UCSD-AML1 (cell line): ENCODE measurements around the gene CIROP.
A peak's percentile ranks its signal among the peaks of the same experiment; 100 is the strongest.

ENCODE experiments used
- DNase-seq: peaks from one replicate; lab custom pipeline; 2025; ENCODE audit not compliant: unreplicated experiment; lab: John Stamatoyannopoulos, UW

The CIROP gene

GRCh38 chr14:23104591-23105347 lies at the start of gene CIROP:
CIROP (minus strand) TSS chr14:23104989; CDS start chr14:23104920, 69 bp downstream.
- no peak for DNase-seq

GRCh38 chr14:23153851-23154796 lies 49.3 kb upstream of the CIROP start:
- DNase-seq = peak; percentile 59

DNA sequence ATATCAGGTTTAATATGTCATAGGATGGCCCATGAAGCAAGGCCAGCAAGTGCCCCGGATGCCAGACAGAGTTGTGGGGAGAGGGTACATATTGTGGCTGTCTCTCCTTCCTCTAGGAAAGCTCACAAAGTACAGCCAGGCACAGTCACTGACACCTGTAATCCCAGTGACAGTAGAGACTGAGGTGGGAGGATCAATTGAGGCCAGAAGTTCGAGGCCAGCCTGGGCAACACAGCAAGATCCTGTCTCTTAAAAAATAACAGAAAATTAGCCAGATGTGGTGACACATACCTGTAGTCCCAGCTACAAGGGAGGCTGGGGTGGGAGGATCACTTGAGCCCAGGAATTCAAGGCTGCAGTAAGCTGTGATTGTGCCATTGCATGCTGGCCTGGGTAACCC lies 46.6 kb upstream of the CIROP start:
- DNase-seq = no peak

- no peak for DNase-seq
Observed at GRCh38 chr14:23149745-23150144, 45.0 kb upstream of the CIROP start.

GRCh38 chr14:23148591-23149249 lies 43.9 kb upstream of the CIROP start:
- no peak for DNase-seq

DNA sequence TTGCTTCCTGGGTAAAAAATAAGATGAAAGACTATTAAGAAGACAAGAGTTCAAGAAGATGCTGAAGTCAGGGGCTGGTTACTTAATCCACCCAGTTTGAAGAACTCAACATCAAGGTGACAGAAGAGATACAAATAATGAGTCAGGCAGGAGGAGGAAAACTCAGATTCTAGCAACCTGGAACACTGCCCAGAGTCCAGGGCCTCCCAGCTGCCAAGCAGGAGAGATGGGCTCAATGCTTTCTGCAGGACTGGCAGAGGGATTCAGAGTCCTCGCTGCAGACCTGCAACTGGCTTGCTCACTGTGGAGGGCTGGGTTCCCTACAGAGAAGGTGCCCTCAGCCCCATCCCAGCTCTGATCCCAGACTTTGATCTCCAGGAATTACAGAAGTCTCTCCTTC lies 42.9 kb upstream of the CIROP start:
- no peak for DNase-seq

DNA sequence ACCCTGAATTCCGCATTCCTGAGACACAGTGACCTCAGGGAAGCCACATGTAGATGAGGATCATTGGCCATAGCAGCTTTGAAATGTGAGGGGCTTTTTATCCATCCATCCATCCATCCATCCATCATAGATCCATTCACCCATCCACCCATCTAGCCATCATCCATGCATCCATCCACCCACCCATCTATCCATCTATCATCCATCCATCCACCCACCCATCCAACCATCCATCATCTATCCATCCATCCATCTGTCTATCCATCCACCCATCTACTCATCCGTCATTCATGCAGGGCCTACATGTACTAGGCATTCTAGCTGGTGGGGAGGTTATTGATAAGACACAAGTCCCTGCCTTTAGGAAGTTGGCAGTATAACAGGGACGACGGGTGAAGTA lies 42.2 kb upstream of the CIROP start:
- no peak for DNase-seq

GRCh38 chr14:23146351-23146910 lies 41.6 kb upstream of the CIROP start:
- DNase-seq = no peak

DNA sequence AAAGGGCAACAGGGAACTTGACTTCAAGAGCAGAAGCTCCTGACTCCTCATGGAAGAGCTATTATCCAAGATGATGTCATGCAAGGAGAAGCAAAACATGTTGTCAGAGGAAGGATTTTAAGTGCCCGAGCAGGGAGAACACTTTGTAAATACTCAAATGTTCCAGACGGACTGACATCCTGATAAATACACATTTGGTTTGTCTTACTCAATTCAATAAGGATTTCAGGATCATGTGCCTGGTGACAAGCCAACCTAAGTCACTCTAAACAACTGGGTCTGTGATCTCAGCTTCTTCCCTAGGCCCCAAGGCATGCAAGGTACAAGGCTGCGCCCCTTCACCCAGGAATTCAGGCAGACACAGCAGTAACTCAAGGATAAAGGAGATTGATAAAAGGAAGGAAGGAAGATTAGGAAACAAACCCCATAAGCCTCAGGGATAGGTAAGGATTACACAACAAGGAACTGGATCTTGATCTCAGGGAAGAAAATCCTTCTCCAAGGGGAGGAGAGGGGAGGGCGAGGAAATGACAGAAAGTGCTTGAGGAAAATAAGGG lies 41.1 kb upstream of the CIROP start:
- no peak for DNase-seq

DNA sequence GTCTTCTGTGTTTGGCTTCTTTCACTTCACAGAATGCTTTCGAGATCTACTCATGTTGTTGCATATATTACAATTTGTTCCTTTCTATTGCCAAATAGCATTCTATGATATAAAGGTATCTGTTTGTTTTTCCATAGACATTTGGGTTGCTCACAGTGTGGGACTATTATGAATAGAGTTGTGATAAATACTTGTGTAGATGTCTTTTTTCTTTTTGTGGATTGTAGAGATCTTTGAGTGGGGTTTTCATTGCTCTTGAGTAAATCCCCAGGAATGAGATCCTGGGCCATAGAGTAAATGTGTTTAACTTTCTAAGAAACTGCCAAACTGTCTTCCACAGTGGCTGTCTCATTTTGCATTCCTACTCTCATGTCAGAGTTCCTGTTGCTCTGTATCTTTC lies 39.1 kb upstream of the CIROP start:
- DNase-seq = no peak

GRCh38 chr14:23142826-23143225 lies 38.0 kb upstream of the CIROP start:
- DNase-seq = no peak

GRCh38 chr14:23141706-23142444 lies 37.1 kb upstream of the CIROP start:
- DNase-seq = no peak

GRCh38 chr14:23140371-23140770 lies 35.6 kb upstream of the CIROP start:
- no peak for DNase-seq

DNA sequence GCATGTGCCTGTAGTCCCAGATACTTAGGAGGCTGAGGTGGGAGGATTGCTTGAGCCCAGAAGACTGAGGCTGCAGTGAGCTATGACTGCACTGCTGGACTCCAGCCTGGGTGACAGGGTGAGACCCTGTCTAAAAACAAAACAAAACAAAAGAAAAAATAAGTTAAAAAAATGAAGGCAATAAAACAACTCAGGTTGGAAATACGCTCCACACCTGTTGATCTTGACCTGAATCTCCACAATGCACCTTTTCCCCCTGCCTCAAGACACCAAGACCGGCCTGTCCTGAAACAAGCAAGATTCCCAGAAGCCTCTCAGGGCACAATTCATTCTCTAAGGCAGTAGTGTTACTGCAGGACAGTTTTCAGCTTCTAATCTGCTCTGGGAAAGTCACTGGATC lies 35.1 kb upstream of the CIROP start:
- DNase-seq = no peak

DNA sequence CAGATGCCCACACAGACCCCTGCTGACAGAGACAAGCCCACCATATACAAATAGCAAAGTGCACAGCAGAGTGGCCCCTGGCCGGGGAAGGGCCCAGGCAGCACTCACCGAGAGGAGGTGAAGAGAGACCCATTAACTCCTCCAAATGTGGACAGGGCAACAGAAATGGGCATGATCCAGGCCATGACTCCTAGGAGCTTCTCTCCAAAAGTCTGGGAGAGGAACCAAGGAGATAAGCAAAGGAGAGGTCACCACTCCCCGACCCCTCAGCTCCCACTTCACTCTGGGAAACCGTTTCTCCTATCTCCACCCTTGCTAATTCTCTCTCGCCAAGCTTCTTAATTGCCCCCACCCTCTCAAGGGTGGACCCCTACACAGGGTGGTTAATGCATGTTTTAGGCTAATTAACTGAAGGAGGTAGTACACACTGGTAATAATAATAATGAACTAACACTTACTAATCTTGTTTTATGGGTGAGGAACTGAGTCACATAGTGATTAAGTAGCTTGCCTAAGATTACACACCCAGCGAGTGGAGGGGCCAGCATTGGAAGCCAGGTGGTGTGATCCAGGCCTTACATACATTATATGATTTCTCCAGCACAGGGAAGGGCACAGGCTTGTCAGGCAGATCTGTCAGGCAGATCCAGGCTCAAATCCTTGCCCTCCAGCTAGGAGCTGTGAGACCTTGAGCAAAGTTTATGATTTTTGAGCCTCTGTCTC lies 33.2 kb upstream of the CIROP start:
- DNase-seq = no peak

DNA sequence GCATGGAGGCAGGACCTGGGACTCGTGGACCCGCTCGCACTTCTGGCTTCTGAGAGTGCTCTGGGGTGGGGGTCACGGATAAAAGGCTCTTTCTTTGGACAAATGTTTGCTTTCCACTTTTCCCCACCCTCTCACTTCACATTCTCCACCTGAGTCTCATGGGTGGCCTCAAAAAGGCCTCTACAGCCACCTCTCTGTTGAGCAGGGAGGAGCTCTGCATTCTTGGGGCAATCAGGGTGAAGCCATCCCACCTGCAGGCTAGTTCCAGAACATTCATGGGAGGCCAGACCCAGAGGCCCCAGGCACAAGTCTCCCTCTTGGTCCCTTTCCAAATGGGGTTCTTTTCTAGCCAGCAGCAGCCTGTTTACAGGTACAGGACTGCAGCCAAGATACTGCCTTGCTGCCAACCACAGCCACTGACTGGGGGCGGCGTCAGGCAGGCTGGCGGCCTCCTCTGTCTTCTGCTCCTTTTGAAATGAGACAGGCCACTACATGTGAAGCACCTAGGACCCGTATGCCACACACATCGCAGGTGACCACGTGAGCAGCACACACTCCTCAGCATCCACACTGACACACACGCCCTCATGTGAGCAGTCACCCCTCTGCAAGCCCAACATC lies 32.5 kb upstream of the CIROP start:
- no peak for DNase-seq

DNA sequence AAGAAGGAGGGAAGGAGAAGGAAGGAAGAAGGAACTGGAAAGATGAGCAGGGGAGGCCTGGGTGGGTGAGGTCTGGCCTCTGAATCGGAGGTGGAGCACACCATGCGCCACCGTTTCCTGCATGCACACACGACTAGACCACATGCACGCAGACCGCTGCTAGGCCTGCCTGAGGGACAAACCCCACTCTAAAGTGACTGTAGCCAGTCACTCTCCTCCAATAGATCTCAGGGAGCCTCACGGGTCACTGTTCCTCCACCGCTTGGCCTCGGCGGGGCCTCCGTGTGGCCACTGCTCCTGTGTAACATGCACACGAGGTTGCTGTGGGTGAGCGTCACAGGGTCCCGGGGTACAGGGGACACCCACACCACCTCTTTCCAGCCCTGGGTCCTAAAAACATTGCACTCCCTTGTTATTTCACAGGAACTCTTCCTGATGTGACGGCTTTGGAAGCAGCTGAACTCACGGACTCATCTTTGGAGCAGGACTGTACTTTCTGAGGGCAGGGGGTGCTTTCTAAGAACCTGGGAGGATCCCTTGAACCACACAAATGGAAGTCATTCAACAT lies 31.9 kb upstream of the CIROP start:
- no peak for DNase-seq

DNA sequence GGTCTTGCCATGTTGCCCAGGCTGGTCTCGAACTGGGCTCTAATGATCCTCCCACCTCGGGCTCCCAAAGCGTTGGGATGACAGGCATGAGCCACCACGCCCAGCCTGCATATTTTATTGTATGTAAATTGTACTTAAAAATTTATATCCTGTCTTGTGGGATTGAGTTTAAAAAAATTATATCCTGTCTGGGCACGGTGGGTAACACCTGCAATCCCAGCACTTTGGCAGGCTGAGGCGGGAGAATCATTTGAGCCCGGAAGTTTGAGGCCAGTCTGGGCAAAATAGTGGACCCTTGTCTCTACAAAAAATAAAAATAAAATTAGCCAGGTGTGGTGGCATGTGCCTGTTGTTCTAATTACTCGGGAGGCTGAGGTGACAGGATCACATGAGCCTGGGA lies 28.2 kb upstream of the CIROP start:
- no peak for DNase-seq

GRCh38 chr14:23131482-23131881 lies 26.7 kb upstream of the CIROP start:
- DNase-seq = no peak
